NAMALWA (cell line): ENCODE data around the gene CSTPP1.
"Not testable (repeated sequence)": the region's sequence is repeated elsewhere in the genome, so short reads cannot be mapped to it uniquely, and the experiment has no call there.

ENCODE experiments used
- DNase-seq: peaks from one replicate; pipeline ENCODE4 v3.0.0-alpha.2; 2015; ENCODE audit warnings: low spot score

Gene CSTPP1

DNA sequence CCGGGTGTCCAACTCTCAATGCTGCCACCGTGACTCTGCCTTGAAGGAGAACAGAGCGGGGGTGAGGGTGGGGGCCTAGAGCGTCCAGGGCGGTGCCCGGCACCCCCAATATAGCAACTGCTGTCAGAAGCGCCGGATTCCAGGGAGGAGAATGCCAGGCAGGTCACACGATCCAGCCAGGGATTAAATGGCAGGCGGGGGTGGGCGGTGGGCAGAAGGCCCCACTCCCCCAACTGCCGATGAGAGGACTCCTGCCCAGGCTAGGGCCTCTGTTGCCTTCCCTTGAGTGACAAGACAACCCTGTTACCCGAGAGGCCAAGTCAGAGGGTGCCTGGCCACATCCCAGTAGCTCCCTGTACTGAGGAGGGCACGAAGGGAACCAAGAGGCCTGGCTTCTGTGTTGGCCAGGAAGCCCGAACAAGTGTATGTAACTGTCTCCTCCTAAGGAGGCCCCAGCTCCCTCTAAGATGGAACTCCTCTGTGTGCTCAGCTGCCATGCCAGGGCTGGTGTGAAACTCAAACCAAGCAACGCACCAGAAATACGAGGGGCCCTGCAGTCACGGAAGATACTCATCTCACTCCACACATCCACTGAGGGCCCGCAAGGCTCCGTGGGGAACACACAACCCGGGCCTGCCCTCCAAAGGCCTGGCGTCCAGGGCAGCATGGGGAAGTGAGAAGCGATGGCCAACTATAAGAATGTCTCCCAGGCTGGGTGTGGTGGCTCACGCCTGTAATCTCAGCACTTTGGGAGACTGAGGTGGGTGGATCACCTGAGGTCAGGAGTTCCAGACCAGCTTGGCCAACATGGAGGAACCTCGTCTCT lies 246.7 kb downstream of the CSTPP1 start:
- DNase-seq: no peak

DNA sequence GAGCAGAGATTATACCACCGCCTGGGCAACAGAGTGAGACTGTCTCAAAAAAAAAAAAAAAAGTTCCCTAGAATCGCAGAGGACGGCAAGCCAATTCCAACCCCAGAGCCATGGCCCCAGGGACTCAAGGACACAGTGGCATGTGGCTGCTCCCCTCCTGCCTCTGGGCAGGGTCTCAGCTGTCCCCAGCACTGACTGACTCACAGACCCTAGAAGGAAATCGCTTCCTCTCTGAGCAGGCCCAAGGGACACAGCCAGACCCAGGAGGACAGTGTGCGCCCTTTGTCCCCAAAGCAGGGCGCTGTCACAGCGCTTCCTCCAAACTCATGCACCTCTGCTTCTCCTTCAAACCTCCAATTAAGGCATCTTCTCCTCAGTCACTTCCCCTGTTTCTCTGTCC lies 247.4 kb downstream of the CSTPP1 start:
- no peak for DNase-seq

DNA sequence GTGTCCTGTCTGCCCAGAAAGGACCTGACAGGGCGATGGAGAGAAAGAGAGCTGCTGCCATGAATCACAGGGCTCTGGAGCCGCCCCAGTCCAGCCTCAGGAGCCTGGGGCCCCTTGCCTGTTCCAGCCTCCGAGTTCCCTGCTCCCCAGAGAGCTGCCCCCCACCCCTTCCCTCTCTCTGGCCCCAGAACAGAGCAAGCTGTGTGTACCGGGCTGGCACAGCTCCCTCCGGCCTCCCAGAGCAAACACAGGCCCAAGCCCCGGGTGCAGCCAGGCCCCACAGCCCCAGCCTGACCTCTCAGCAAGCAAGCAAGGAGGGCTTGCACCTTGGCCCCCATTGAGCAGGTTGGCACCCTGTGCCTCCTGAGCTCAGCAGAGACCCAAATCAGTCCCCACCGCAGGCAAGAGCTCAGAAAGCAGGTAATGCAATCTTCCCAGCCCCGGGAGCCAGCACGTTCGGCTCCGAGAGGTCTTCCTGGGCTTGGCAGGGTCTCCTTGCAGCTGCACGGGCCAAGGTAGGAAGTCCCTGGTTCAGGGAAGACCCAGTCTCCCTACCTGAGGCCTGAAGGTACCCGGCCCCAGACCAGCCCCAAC lies 248.2 kb downstream of the CSTPP1 start:
- no peak for DNase-seq

GRCh38 chr11:47185305-47186075 lies 248.9 kb downstream of the CSTPP1 start:
- DNase-seq: no peak

- DNase-seq: no peak
These were observed 249.6 kb downstream of the CSTPP1 start, which contains the start of gene PACSIN3 for GRCh38 chr11:47186076-47186699. Gene PACSIN3 (minus strand): TSS chr11:47186434. CDS start chr11:47182727, 3,707 bp downstream.

- DNase-seq: peak; percentile 74
These were observed 250.4 kb downstream of the CSTPP1 start for GRCh38 chr11:47186700-47187695.

GRCh38 chr11:47187723-47188122 lies 251.2 kb downstream of the CSTPP1 start:
- no peak for DNase-seq

- DNase-seq: no peak
These were observed 251.7 kb downstream of the CSTPP1 start for GRCh38 chr11:47188259-47188658.

DNA sequence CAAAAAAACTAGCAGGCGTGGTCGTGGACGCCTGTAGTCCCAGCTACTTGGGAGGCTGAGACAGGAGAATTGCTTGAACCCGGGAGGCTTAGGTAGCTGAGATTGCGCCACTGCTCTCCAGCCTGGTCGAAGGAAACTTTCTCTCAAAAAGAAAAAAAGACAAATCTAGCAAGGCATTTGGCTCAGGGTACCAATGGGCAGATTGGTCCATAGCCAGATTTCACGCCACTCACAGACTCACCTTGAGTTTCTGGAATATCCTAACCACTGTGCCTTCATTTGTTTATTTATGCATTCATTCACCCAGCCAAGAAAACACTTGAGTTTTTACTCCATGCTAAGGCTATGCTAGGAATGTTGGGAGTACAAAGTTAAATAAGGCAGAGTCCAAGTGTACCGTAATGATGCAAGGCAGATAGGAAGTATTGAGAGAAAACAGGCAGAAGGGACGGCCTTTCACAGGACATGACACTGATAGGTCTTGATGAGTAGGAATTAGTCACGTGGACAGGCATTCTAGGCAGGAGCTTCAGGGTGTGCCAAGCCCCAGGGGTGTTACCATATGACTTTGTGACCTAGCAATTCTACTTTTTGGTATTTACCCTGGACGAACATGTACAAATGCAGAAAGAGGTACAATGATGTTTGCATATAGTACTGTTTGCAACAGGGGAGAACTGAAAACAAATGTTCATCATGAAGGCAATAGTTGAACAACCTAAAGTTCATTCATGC lies 252.7 kb downstream of the CSTPP1 start:
- no peak for DNase-seq

DNA sequence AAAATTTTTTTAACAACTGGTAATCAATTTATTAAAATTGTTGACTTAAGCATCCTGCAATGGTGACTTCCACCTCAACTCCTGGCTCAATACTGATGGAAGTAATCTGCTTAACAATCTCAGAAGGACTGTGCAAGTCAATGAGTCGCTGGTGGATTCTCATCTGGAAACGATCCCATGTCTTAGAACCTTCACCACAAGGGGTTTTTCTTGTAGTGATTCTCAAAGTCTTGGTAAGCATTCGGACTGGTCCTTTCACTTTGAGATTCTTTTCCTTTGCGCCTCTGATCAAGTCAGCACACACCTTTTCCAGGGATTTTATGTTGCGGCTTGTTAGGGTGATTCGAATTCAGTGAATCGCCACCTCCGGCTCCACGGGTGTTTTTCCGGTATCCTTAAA lies 254.6 kb downstream of the CSTPP1 start:
- not testable (repeated sequence) for DNase-seq

GRCh38 chr11:47192111-47192510 lies 255.6 kb downstream of the CSTPP1 start:
- DNase-seq: no peak

DNA sequence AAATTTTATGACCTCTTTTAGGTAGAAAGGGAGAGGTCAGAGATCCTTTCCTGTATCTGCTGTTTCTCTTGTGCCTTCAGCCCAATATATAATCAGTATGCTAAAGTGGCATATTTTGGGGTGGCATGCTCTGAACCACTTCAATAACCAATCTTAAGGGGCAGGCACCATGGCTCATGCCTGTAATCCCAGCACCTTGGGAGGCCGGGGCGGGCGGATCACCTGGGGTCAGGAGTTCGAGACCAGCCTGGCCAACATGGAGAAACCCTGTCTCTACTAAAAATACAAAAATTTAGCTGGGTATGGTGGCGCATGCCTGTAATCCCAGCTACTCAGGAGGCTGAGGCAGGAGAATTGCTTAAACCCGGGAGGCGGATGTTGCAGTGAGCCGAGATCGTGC lies 261.6 kb downstream of the CSTPP1 start:
- not testable (repeated sequence) for DNase-seq

GRCh38 chr11:47201015-47201414 lies 264.5 kb downstream of the CSTPP1 start:
- no peak for DNase-seq

- no peak for DNase-seq
These were observed 266.0 kb downstream of the CSTPP1 start for GRCh38 chr11:47202576-47202975.

GRCh38 chr11:47204637-47204989 lies 268.1 kb downstream of the CSTPP1 start:
- no peak for DNase-seq

DNA sequence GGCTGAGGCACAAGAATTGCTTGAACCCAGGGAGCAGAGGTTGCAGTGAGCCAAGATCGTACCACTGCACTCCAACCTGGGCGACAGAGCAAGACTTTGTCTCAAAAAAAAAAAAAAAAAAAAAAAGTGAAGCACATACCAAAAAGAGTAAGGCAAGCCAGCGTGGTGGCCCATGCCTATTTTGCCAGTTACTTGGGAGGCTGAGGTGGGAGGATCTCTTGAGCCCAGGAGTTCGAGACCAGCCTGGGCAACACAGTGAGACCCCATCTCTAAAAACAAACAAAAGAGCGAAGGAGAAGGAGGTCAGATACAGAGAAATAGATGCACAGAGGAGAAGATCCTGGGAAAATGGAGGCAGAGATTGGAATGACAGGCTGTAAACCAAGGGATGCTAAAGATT lies 270.0 kb downstream of the CSTPP1 start:
- not testable (repeated sequence) for DNase-seq

- DNase-seq: no peak
These were observed 270.9 kb downstream of the CSTPP1 start for GRCh38 chr11:47207459-47207858.

DNA sequence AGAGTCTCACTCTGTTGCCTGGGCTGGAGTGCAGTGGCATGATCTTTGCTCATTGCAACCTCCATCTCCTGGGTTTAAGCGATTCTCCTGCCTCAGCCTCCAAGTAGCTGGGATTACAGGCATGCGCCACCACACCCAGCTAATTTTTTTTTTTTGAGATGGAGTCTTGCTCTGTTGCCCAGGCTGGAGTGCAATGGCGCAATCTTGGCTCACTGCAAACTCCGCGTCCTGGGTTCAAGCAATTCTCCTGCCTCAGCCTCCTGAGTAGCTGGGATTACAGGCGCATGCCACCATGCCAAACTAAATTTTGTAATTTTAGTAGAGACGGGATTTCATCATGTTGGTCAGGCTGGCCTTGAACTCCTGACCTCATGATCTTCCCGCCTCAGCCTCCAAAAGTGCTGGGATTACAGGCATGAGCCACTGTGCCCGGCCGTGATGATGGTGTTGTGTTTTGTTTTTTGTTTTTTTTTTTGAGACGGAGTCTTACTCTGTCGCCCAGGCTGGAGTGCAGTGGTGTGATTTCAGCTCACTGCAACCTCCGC lies 271.5 kb downstream of the CSTPP1 start:
- DNase-seq: not testable (repeated sequence)

DNA sequence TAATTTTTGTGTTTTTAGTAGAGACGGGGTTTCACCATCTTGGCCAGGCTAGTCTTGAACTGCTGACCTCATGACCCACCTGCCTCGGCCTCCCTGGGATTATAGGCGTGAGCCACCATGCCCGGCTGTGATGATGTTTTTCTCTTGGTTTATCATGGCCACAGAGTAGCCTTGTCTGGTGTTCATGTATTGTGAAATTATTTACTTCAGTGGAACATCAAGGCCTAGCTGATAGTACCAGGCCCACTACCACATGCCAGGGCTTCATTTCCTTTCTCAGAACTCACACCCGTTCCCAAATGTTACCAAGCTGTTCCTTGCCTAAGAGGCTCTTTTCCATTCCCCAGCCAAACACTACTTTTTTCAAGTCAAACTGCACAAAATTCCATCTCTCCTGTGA lies 272.1 kb downstream of the CSTPP1 start:
- DNase-seq: no peak
